Chondrocyte (in vitro differentiated cells): Measurements from ENCODE around the gene OR14J1. TPM values are rescaled to one million over a fixed set of nuclear protein-coding genes. Genes with fewer than 3 reads are reported as not detected.

Experiments used
- total RNA-seq: library from RNA; stranded (reverse); gene quantifications from 3 replicates; pipeline ENCODE4 v1.2.1, GENCODE V29; 2021

The OR14J1 gene
- total RNA-seq, 1 donor from 2014 or later = not detected

Other genes starting within 250 kb of the OR14J1 start
- not detected in 3 replicates for gene OR2B3, start 214.4 kb upstream of the OR14J1 start, total RNA-seq
- gene OR2J1, start 202.2 kb upstream of the OR14J1 start, total RNA-seq = not detected in 3 replicates
- gene OR2J3, start 193.6 kb upstream of the OR14J1 start, total RNA-seq = not detected in 3 replicates
- not detected in 3 replicates for gene OR2J2, start 130.8 kb upstream of the OR14J1 start, total RNA-seq
- gene OR5V1, start 67.2 kb downstream of the OR14J1 start, total RNA-seq = not detected in 3 replicates
- not detected in 3 replicates for gene OR12D3, start 73.6 kb downstream of the OR14J1 start, total RNA-seq
- gene OR12D2, start 93.9 kb downstream of the OR14J1 start, total RNA-seq = not detected in 3 replicates
- not detected in 3 replicates for gene OR12D1, start 113.2 kb downstream of the OR14J1 start, total RNA-seq
- gene OR10C1, start 137.6 kb downstream of the OR14J1 start, total RNA-seq = not detected in 3 replicates
- gene OR11A1, start 155.4 kb downstream of the OR14J1 start, total RNA-seq = not detected in 3 replicates
- gene OR2H1, start 155.5 kb downstream of the OR14J1 start, total RNA-seq = not detected in 3 replicates
- not detected in 3 replicates for gene MAS1L, start 186.3 kb downstream of the OR14J1 start, total RNA-seq